KMS-11 (cell line): ENCODE measurements around the gene PDPN.

Experiments used
- H2AFZ ChIP-seq: fragments of 200-600 bp; sonication (generic); 2 replicates; pipeline ENCODE4 v1.6.1; 2016; ENCODE audit warnings: antibody characterized with exemption, mixed run types, low read depth
- H3K27ac ChIP-seq: fragments of 200-600 bp; sonication (generic); 2 replicates; pipeline ENCODE4 v1.6.1; 2016; ENCODE audit warnings: mild to moderate bottlenecking, mixed run types
- H3K27me3 ChIP-seq: fragments of 200-600 bp; sonication (generic); 2 replicates; pipeline ENCODE4 v1.6.1; 2017; ENCODE audit warnings: mild to moderate bottlenecking, low read depth, mixed run types, moderate library complexity; ENCODE audit not compliant: insufficient read depth
- H3K36me3 ChIP-seq: fragments of 200-600 bp; sonication (generic); 2 replicates; pipeline ENCODE4 v1.6.1; 2017; ENCODE audit warnings: mild to moderate bottlenecking, mixed run types; ENCODE audit not compliant: insufficient read depth
- H3K4me1 ChIP-seq: fragments of 200-600 bp; sonication (generic); 2 replicates; pipeline ENCODE4 v1.6.1; 2016; ENCODE audit warnings: mild to moderate bottlenecking, low read depth, mixed run types; ENCODE audit not compliant: poor library complexity, severe bottlenecking
- H3K4me2 ChIP-seq: fragments of 200-600 bp; sonication (generic); 2 replicates; pipeline ENCODE4 v1.7.0; 2016; ENCODE audit warnings: mild to moderate bottlenecking, mixed run types
- H3K4me3 ChIP-seq: fragments of 200-600 bp; sonication (generic); IDR thresholded peaks from 2 replicates; pipeline ENCODE4 v1.6.1; 2017; ENCODE audit warnings: low read depth, low read length, mixed read lengths; ENCODE audit not compliant: insufficient read depth
- H3K79me2 ChIP-seq: fragments of 200-600 bp; sonication (generic); 2 replicates; pipeline ENCODE4 v1.6.1; 2016; ENCODE audit warnings: low read depth, mixed run types; ENCODE audit not compliant: insufficient read depth
- H3K9ac ChIP-seq: fragments of 200-600 bp; sonication (generic); 2 replicates; pipeline ENCODE4 v1.6.1; 2016; ENCODE audit warnings: mild to moderate bottlenecking, mixed run types
- H4K20me1 ChIP-seq: fragments of 200-600 bp; sonication (generic); 2 replicates; pipeline ENCODE4 v1.6.1; 2016; ENCODE audit warnings: mild to moderate bottlenecking, mixed run types; ENCODE audit not compliant: insufficient read depth
- CTCF ChIP-seq: fragments of 200-600 bp; sonication (generic); conservative IDR thresholded peaks from 2 replicates; pipeline ENCODE4 v1.6.1; 2017; ENCODE audit warnings: low read depth, mild to moderate bottlenecking, antibody characterized with exemption, low read length, moderate library complexity, mixed read lengths

PDPN gene

GRCh38 chr1:13549521-13549920, 34.1 kb upstream of the PDPN start:
- TF ChIP-seq CTCF, result no peak
- no peak overlapping the region for H3K27ac ChIP-seq
- no peaks in the 10 kb centered on the region for H3K36me3 ChIP-seq
- no peak overlapping the region for H3K4me2 ChIP-seq
- no peak overlapping the region for H3K9ac ChIP-seq
- no peak overlapping the region for H2AFZ ChIP-seq
- H3K79me2 ChIP-seq, result no peaks in the 10 kb centered on the region
- H3K27me3 ChIP-seq, result peaks cover 3% of the 10 kb centered on the region; the same call in 1 of the 2 replicates
- H3K4me3 ChIP-seq, result no peak overlapping the region
- H4K20me1 ChIP-seq, result no peaks in the 10 kb centered on the region
- no peaks in the 10 kb centered on the region for H3K4me1 ChIP-seq

GRCh38 chr1:13550663-13551062, 33.0 kb upstream of the PDPN start:
- H3K4me3 ChIP-seq, result no peak overlapping the region
- TF ChIP-seq CTCF, result no peak
- H3K27ac ChIP-seq, result no peak overlapping the region
- H3K36me3 ChIP-seq, result no peaks in the 10 kb centered on the region
- H3K4me1 ChIP-seq, result no peaks in the 10 kb centered on the region
- no peaks in the 10 kb centered on the region for H4K20me1 ChIP-seq
- no peaks in the 10 kb centered on the region for H3K79me2 ChIP-seq
- peaks cover 7% of the 10 kb centered on the region; the same call in 1 of the 2 replicates for H3K27me3 ChIP-seq
- no peak overlapping the region for H3K4me2 ChIP-seq
- H3K9ac ChIP-seq, result no peak overlapping the region
- no peak overlapping the region for H2AFZ ChIP-seq

GRCh38 chr1:13554798-13555197, 28.8 kb upstream of the PDPN start:
- Histone ChIP-seq H3K4me2 (no peak overlapping the region), H2AFZ (no peak overlapping the region), H3K27me3 (peaks cover 7% of the 10 kb centered on the region; the same call in 1 of the 2 replicates), H3K4me1 (no peaks in the 10 kb centered on the region), H4K20me1 (no peaks in the 10 kb centered on the region), H3K9ac (no peak overlapping the region), H3K27ac (no peak overlapping the region), H3K36me3 (no peaks in the 10 kb centered on the region), H3K79me2 (no peaks in the 10 kb centered on the region), H3K4me3 (no peak overlapping the region)
- TF ChIP-seq CTCF, result no peak

- Histone ChIP-seq H3K27me3 (peaks cover 7% of the 10 kb centered on the region; the same call in 1 of the 2 replicates), H3K9ac (no peak overlapping the region), H3K4me2 (no peak overlapping the region), H2AFZ (no peak overlapping the region), H3K4me3 (no peak overlapping the region), H3K79me2 (no peaks in the 10 kb centered on the region), H3K4me1 (no peaks in the 10 kb centered on the region), H3K36me3 (no peaks in the 10 kb centered on the region), H3K27ac (no peak overlapping the region), H4K20me1 (no peaks in the 10 kb centered on the region)
- no peak for TF ChIP-seq CTCF
Observed at GRCh38 chr1:13556224-13556764, 27.3 kb upstream of the PDPN start.
